Spleen (tissue), 7 donors: ENCODE results near the gene STXBP6.

Experiments used
- POLR2A ChIP-seq, 3 donors: fragments of 450-650 bp; IDR thresholded peaks; one replicate each; pipeline ENCODE4 v1.5.1; 2017; ENCODE audit warnings: antibody characterized with exemption in 3 of 3, mild to moderate bottlenecking in 1 of 3
- TF ChIP-seq, protein P1 (sequence below), 11 experiments: fragments of 200-600 bp in 7 of 11; fragments of 450-650 bp in 4 of 11; sonication (generic) in 4 of 11; IDR thresholded peaks in 8 of 11; conservative IDR thresholded peaks in 3 of 11; 1 replicate in 7 of 11; 2 replicates in 4 of 11; pipeline versions ENCODE4 v1.4.0 to v1.8.0; 2016 to 2021; ENCODE audit warnings: antibody characterized with exemption in 11 of 11, inconsistent platforms in 4 of 11, mild to moderate bottlenecking in 1 of 11
- donor health status: DM: no; HTN: no; CAD: no; lungs with moderate emphysema.
- donor health status: DM: no; HTN: no; CAD: no.
- donor health status: DM: no; HTN: no; CAD: no.

DNA sequence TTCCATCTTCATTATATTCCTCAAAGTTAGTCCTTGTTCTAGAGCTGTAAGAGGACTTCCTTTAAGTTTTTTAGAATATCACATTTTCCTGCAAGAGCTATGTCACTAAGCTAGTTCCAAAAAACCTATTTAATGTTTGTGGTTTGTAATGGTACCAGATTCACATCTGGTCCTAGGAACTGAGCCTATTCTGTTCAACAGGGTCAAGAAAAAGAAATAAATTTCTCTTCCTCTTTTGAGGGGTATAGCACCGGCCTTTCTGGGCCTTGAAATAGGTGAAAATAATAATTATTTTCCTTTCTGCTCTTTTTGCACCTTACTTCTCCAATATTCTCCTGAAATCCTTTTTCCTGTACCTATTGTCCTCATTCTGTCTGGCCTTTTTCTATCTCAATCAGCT lies 3.6 kb upstream of the STXBP6 start:
- TF ChIP-seq, protein P1, sequence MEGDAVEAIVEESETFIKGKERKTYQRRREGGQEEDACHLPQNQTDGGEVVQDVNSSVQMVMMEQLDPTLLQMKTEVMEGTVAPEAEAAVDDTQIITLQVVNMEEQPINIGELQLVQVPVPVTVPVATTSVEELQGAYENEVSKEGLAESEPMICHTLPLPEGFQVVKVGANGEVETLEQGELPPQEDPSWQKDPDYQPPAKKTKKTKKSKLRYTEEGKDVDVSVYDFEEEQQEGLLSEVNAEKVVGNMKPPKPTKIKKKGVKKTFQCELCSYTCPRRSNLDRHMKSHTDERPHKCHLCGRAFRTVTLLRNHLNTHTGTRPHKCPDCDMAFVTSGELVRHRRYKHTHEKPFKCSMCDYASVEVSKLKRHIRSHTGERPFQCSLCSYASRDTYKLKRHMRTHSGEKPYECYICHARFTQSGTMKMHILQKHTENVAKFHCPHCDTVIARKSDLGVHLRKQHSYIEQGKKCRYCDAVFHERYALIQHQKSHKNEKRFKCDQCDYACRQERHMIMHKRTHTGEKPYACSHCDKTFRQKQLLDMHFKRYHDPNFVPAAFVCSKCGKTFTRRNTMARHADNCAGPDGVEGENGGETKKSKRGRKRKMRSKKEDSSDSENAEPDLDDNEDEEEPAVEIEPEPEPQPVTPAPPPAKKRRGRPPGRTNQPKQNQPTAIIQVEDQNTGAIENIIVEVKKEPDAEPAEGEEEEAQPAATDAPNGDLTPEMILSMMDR (IDR thresholded peaks at IDR 0.05 in 8 of 11, conservative IDR thresholded peaks at IDR 0.05 in 3 of 11) = no peak
- no peak for TF ChIP-seq POLR2A (IDR thresholded peaks at IDR 0.05)
